ENCODE results near the gene KRTAP9-6. TPM values are rescaled to one million over a fixed set of nuclear protein-coding genes. Genes with fewer than 3 reads are reported as not detected.

KRTAP9-6 gene
- total RNA-seq, 1 donor from 2014 or later: not detected

GRCh38 chr17:41308251-41308917 is 43.2 kb downstream of the KRTAP9-6 start:
- no peak for DNase-seq (ENCODE audit: extremely low spot score, unreplicated experiment)
- no peaks in the 10 kb centered on the region for H3K36me3 Mint-ChIP-seq
- H3K27ac Mint-ChIP-seq: no peak overlapping the region
- TF ChIP-seq CTCF (conservative IDR thresholded peaks at IDR 0.05): no peak
- peaks cover 4% of the 10 kb centered on the region for H3K27me3 Mint-ChIP-seq
- H3K4me1 Mint-ChIP-seq (ENCODE audit: unreplicated experiment): no peaks in the 10 kb centered on the region
- H3K9me3 Mint-ChIP-seq: peaks cover 6% of the 10 kb centered on the region
- H3K4me3 Mint-ChIP-seq: no peak overlapping the region

GRCh38 chr17:41308918-41309359 is 43.8 kb downstream of the KRTAP9-6 start, which contains the start of gene KRTAP16-1:
TSS of gene KRTAP16-1 (minus strand) at chr17:41309309. CDS start at chr17:41309253, 56 bp downstream.
- Mint-ChIP-seq H3K36me3 (no peaks in the 10 kb centered on the region), H3K27ac (no peak within 1 kb of the TSS), H3K4me1 (ENCODE audit: unreplicated experiment) (no peaks in the 10 kb centered on the region), H3K27me3 (peaks cover 4% of the 10 kb centered on the region), H3K9me3 (peaks cover 6% of the 10 kb centered on the region), H3K4me3 (no peak within 1 kb of the TSS)
- DNase-seq (ENCODE audit: extremely low spot score, unreplicated experiment): no peak
- no peak for TF ChIP-seq CTCF (conservative IDR thresholded peaks at IDR 0.05)

- Mint-ChIP-seq H3K36me3 (no peaks in the 10 kb centered on the region), H3K27me3 (peaks cover 4% of the 10 kb centered on the region), H3K4me1 (ENCODE audit: unreplicated experiment) (no peaks in the 10 kb centered on the region), H3K27ac (no peak overlapping the region), H3K4me3 (no peak overlapping the region), H3K9me3 (peaks cover 6% of the 10 kb centered on the region)
- TF ChIP-seq CTCF (conservative IDR thresholded peaks at IDR 0.05): no peak
- no peak for DNase-seq (ENCODE audit: extremely low spot score, unreplicated experiment)
Observed at GRCh38 chr17:41311111-41311510, 45.9 kb downstream of the KRTAP9-6 start.

- Mint-ChIP-seq H3K4me1 (ENCODE audit: unreplicated experiment) (no peaks in the 10 kb centered on the region), H3K36me3 (no peaks in the 10 kb centered on the region), H3K27me3 (peaks cover 4% of the 10 kb centered on the region), H3K27ac (no peak within 1 kb of the TSS), H3K4me3 (no peak within 1 kb of the TSS), H3K9me3 (peaks cover 11% of the 10 kb centered on the region)
- no peak for DNase-seq (ENCODE audit: extremely low spot score, unreplicated experiment)
- TF ChIP-seq CTCF (conservative IDR thresholded peaks at IDR 0.05): no peak
Observed at GRCh38 chr17:41315204-41315794, 50.1 kb downstream of the KRTAP9-6 start, which contains the start of gene KRTAP17-1. TSS of gene KRTAP17-1 (minus strand) at chr17:41315710. CDS start at chr17:41315650, 60 bp downstream.

Other genes starting within 250 kb of the KRTAP9-6 start
- not detected in 2 replicates for gene KRTAP1-5, start 238.2 kb upstream of the KRTAP9-6 start, total RNA-seq (ENCODE audit: low replicate concordance)
- gene KRTAP1-4, start 235.2 kb upstream of the KRTAP9-6 start, total RNA-seq (ENCODE audit: low replicate concordance): not detected in 2 replicates
- not detected in 2 replicates for gene KRTAP1-3, start 230.5 kb upstream of the KRTAP9-6 start, total RNA-seq (ENCODE audit: low replicate concordance)
- not detected in 2 replicates for gene KRTAP1-1, start 223.9 kb upstream of the KRTAP9-6 start, total RNA-seq (ENCODE audit: low replicate concordance)
- not detected in 2 replicates for gene KRTAP2-1, start 218.1 kb upstream of the KRTAP9-6 start, total RNA-seq (ENCODE audit: low replicate concordance)
- gene KRTAP2-2, start 210.1 kb upstream of the KRTAP9-6 start, total RNA-seq (ENCODE audit: low replicate concordance): not detected in 2 replicates
- 0.98 TPM in 1 of 2 replicates, not detected in the other for gene KRTAP2-3, start 205.3 kb upstream of the KRTAP9-6 start, total RNA-seq (ENCODE audit: low replicate concordance)
- gene KRTAP2-4, start 199.5 kb upstream of the KRTAP9-6 start, total RNA-seq (ENCODE audit: low replicate concordance): not detected in 2 replicates
- gene KRTAP4-7, start 181.2 kb upstream of the KRTAP9-6 start, total RNA-seq (ENCODE audit: low replicate concordance): not detected in 2 replicates
- gene KRTAP4-8, start 167.2 kb upstream of the KRTAP9-6 start, total RNA-seq (ENCODE audit: low replicate concordance): not detected in 2 replicates
- not detected in 2 replicates for gene KRTAP4-16, start 163.2 kb upstream of the KRTAP9-6 start, total RNA-seq (ENCODE audit: low replicate concordance)
- gene KRTAP4-9, start 160.0 kb upstream of the KRTAP9-6 start, total RNA-seq (ENCODE audit: low replicate concordance): not detected in 2 replicates
- gene KRTAP4-11, start 147.0 kb upstream of the KRTAP9-6 start, total RNA-seq (ENCODE audit: low replicate concordance): not detected in 2 replicates
- gene KRTAP4-12, start 141.2 kb upstream of the KRTAP9-6 start, total RNA-seq (ENCODE audit: low replicate concordance): not detected in 2 replicates
- gene KRTAP4-6, start 124.8 kb upstream of the KRTAP9-6 start, total RNA-seq (ENCODE audit: low replicate concordance): not detected in 2 replicates
- not detected in 2 replicates for gene KRTAP4-5, start 115.6 kb upstream of the KRTAP9-6 start, total RNA-seq (ENCODE audit: low replicate concordance)
- gene KRTAP4-4, start 104.6 kb upstream of the KRTAP9-6 start, total RNA-seq (ENCODE audit: low replicate concordance): not detected in 2 replicates
- not detected in 2 replicates for gene KRTAP4-3, start 97.2 kb upstream of the KRTAP9-6 start, total RNA-seq (ENCODE audit: low replicate concordance)
- gene KRTAP4-2, start 87.2 kb upstream of the KRTAP9-6 start, total RNA-seq (ENCODE audit: low replicate concordance): not detected in 2 replicates
- not detected in 2 replicates for gene KRTAP4-1, start 80.5 kb upstream of the KRTAP9-6 start, total RNA-seq (ENCODE audit: low replicate concordance)
- not detected in 2 replicates for gene KRTAP9-1, start 75.5 kb upstream of the KRTAP9-6 start, total RNA-seq (ENCODE audit: low replicate concordance)
- not detected in 2 replicates for gene KRTAP9-2, start 38.7 kb upstream of the KRTAP9-6 start, total RNA-seq (ENCODE audit: low replicate concordance)
- not detected in 2 replicates for gene KRTAP9-3, start 32.9 kb upstream of the KRTAP9-6 start, total RNA-seq (ENCODE audit: low replicate concordance)
- gene KRTAP9-8, start 27.4 kb upstream of the KRTAP9-6 start, total RNA-seq (ENCODE audit: low replicate concordance): not detected in 2 replicates
- not detected in 2 replicates for gene KRTAP9-4, start 15.7 kb upstream of the KRTAP9-6 start, total RNA-seq (ENCODE audit: low replicate concordance)
- gene KRTAP9-9, start 10.0 kb upstream of the KRTAP9-6 start, total RNA-seq (ENCODE audit: low replicate concordance): not detected in 2 replicates
- not detected in 2 replicates for gene KRTAP9-7, start 10.3 kb downstream of the KRTAP9-6 start, total RNA-seq (ENCODE audit: low replicate concordance)
- not detected in 2 replicates for gene KRTAP29-1, start 37.5 kb downstream of the KRTAP9-6 start, total RNA-seq (ENCODE audit: low replicate concordance)
- not detected in 2 replicates for gene KRTAP16-1, start 43.9 kb downstream of the KRTAP9-6 start, total RNA-seq (ENCODE audit: low replicate concordance)
- gene KRTAP17-1, start 50.3 kb downstream of the KRTAP9-6 start, total RNA-seq (ENCODE audit: low replicate concordance): not detected in 2 replicates
- 0.24 and 1.9 TPM in 2 replicates for gene KRT33A, start 85.5 kb downstream of the KRTAP9-6 start, total RNA-seq (ENCODE audit: low replicate concordance)
- gene KRT33B, start 104.4 kb downstream of the KRTAP9-6 start, total RNA-seq (ENCODE audit: low replicate concordance): not detected in 2 replicates
- gene KRT34, start 116.9 kb downstream of the KRTAP9-6 start, total RNA-seq (ENCODE audit: low replicate concordance): not detected in 2 replicates
- gene KRT31, start 132.2 kb downstream of the KRTAP9-6 start, total RNA-seq (ENCODE audit: low replicate concordance): 0.79 TPM in 1 of 2 replicates, not detected in the other
- not detected in 2 replicates for gene KRT37, start 159.2 kb downstream of the KRTAP9-6 start, total RNA-seq (ENCODE audit: low replicate concordance)
- not detected in 2 replicates for gene KRT38, start 175.6 kb downstream of the KRTAP9-6 start, total RNA-seq (ENCODE audit: low replicate concordance)
- 0.17 and 0.83 TPM in 2 replicates for gene KRT32, start 202.0 kb downstream of the KRTAP9-6 start, total RNA-seq (ENCODE audit: low replicate concordance)
- not detected in 2 replicates for gene KRT35, start 215.8 kb downstream of the KRTAP9-6 start, total RNA-seq (ENCODE audit: low replicate concordance)
- gene KRT36, start 224.5 kb downstream of the KRTAP9-6 start, total RNA-seq (ENCODE audit: low replicate concordance): 0.17 and 0.83 TPM in 2 replicates
- gene KRT13, start 240.2 kb downstream of the KRTAP9-6 start, total RNA-seq (ENCODE audit: low replicate concordance): 869 and 1,618 TPM in 2 replicates